Activated naive CD4-positive, alpha-beta T cell treated with anti-CD3 and anti-CD28 coated beads for 36 hours (primary cell): ENCODE data around the gene SYK. TPM values are rescaled to one million over a fixed set of nuclear protein-coding genes. Genes with fewer than 3 reads are reported as not detected.
"Not testable (repeated sequence)": the region's sequence is repeated elsewhere in the genome, so short reads cannot be mapped to it uniquely, and the experiment has no call there.

Experiments used
- CTCF ChIA-PET: fragments of 350-600 bp; sonication (Branson Sonifier 250); formaldehyde crosslinking; loops from one replicate; lab custom pipeline; 2021; ENCODE audit warnings: antibody characterized with exemption; lab: Charles Lee
- DNase-seq: peaks from one replicate; pipeline ENCODE4 v3.0.0-alpha.2; 2020
- H3K27ac Mint-ChIP-seq: one replicate; pipeline ENCODE4 v1.8.0; 2021; ENCODE audit warnings: mild to moderate bottlenecking, mixed read lengths
- H3K27me3 Mint-ChIP-seq: one replicate; pipeline ENCODE4 v1.8.0; 2021; ENCODE audit warnings: low read depth, mixed read lengths
- H3K36me3 Mint-ChIP-seq: one replicate; pipeline ENCODE4 v1.8.0; 2021; ENCODE audit warnings: low read depth, mixed read lengths
- H3K4me1 Mint-ChIP-seq: one replicate; pipeline ENCODE4 v1.8.0; 2021; ENCODE audit warnings: low read depth, mixed read lengths
- H3K4me3 Mint-ChIP-seq: one replicate; pipeline ENCODE4 v1.8.0; 2021; ENCODE audit warnings: mild to moderate bottlenecking, moderate library complexity, mixed read lengths
- H3K9me3 Mint-ChIP-seq: one replicate; pipeline ENCODE4 v1.8.0; 2021; ENCODE audit warnings: mixed read lengths
- intact Hi-C: fragments of 100-400 bp; cut with micrococcal nuclease; formaldehyde crosslinking; loops from one replicate; pipeline ENCODE4 v1.15.1; 2023
- total RNA-seq, 2 experiments: library from RNA; stranded (reverse); gene quantifications; one replicate each; pipeline ENCODE4 v1.2.3, GENCODE V29; 2021

SYK gene
- total RNA-seq, 2 experiments from 2014 or later: 0.07 to 0.19 TPM

DNA sequence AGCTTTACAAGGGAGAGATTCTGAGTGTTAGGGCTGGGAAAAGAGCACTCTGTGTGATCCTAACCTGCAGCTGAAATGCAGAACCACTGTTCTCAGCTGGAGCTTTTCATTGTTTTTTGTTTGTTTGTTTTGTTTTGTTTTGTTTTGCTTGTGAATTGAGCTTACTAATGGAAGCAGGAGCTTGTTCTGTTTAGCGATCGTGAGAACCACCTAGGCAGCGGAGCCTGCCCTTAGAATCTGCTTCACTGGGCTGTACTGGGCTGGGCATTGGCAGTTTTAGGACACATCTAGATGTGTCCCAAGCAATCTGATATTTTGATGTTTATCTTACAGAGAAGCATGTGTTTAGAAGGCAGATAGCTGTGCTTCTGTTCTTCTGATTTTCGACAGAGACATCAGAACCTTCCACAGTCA, 14.3 kb downstream of the SYK start:
- Mint-ChIP-seq H3K36me3 (no peaks in the 10 kb centered on the region), H3K4me1 (peaks cover 17% of the 10 kb centered on the region), H3K27me3 (no peaks in the 10 kb centered on the region), H3K27ac (no peak overlapping the region), H3K4me3 (no peak overlapping the region), H3K9me3 (peaks cover 2% of the 10 kb centered on the region)
- intact Hi-C loops: no loop called here
- no peak for DNase-seq
- CTCF ChIA-PET: interaction anchor here (0.6 kb wide), 1 partner anchor 287 kb away, joined by 3 read pairs; no protein-coding TSS in a partner anchor

DNA sequence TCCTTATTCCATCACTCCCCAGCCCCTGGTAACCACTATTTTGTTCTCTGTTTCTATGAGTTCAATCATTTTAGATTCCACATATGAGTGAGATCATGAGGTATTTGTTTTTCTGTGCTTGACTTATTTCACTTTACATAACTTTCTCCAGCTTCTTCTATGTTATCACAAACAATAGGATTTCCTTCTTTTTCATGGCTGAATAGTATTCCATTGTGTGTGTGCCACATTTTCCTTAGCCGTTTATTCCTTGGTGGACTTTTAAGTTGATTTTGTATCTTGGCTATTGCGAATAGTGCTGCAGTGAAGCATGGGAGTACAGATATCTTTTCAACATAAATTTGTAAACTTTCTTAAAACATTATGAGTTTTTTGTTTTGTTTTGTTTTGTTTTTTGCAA, 15.1 kb downstream of the SYK start:
- peaks cover 17% of the 10 kb centered on the region for H3K4me1 Mint-ChIP-seq
- no peak overlapping the region for H3K4me3 Mint-ChIP-seq
- peaks cover 2% of the 10 kb centered on the region for H3K27me3 Mint-ChIP-seq
- intact Hi-C loops: no loop called here
- H3K27ac Mint-ChIP-seq: no peak overlapping the region
- H3K36me3 Mint-ChIP-seq: no peaks in the 10 kb centered on the region
- DNase-seq: no peak
- CTCF ChIA-PET: no interaction called here
- H3K9me3 Mint-ChIP-seq: peaks cover 2% of the 10 kb centered on the region

GRCh38 chr9:90818279-90818678, 16.7 kb downstream of the SYK start:
- intact Hi-C loops: no loop called here
- H3K4me1 Mint-ChIP-seq: peaks cover 17% of the 10 kb centered on the region
- peaks cover 3% of the 10 kb centered on the region for H3K27me3 Mint-ChIP-seq
- H3K36me3 Mint-ChIP-seq: no peaks in the 10 kb centered on the region
- H3K9me3 Mint-ChIP-seq: peaks cover 2% of the 10 kb centered on the region
- CTCF ChIA-PET: no interaction called here
- no peak overlapping the region for H3K4me3 Mint-ChIP-seq
- H3K27ac Mint-ChIP-seq: no peak overlapping the region
- no peak for DNase-seq

DNA sequence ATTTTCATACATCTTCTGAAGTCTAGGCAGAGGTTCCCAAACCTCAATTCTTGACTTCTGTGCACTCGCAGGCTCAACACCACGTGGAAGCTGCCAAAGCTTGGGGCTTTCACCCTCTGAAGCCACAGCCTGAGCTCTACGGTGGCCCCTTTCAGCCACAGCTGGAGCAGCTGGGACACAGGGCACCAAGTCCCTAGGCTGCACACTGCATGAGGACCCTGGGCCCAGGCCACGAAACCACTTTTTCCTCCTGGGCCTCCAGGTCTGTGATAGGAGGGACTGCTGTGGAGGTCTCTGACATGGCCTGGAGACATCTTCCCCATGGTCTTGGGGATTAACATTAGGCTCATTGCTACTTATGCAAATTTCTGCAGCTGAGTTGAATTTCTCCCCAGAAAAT, 18.8 kb downstream of the SYK start:
- H3K4me1 Mint-ChIP-seq, H3K27ac Mint-ChIP-seq, CTCF ChIA-PET, H3K4me3 Mint-ChIP-seq, H3K36me3 Mint-ChIP-seq, H3K9me3 Mint-ChIP-seq, intact Hi-C loops, H3K27me3 Mint-ChIP-seq, DNase-seq: not testable (repeated sequence)

DNA sequence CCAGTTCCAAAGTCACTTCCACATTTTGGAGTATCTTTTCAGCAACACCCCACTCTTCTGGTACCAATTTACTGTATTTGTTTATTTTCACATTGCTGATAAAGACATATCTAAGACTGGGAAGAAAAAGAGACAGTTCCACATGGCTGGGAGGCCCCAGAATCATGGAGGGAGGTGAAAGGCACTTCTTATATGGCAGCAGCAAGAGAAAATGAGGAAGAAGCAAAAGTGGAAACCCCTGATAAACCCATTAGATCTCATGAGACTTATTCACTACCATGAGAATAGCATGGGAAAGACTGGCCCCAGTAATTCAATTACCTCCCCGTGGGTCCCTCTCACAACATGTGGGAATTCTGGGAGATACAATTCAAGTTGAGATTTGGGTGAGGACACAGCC, 19.6 kb downstream of the SYK start:
- H3K4me3 Mint-ChIP-seq, intact Hi-C loops, H3K4me1 Mint-ChIP-seq, H3K27me3 Mint-ChIP-seq, H3K9me3 Mint-ChIP-seq, CTCF ChIA-PET, H3K36me3 Mint-ChIP-seq, H3K27ac Mint-ChIP-seq, DNase-seq: not testable (repeated sequence)

GRCh38 chr9:90821697-90822096, 20.1 kb downstream of the SYK start:
- CTCF ChIA-PET: no interaction called here
- H3K36me3 Mint-ChIP-seq: no peaks in the 10 kb centered on the region
- intact Hi-C loops: no loop called here
- no peak overlapping the region for H3K4me3 Mint-ChIP-seq
- H3K27ac Mint-ChIP-seq: no peak overlapping the region
- DNase-seq: no peak
- H3K27me3 Mint-ChIP-seq: peaks cover 5% of the 10 kb centered on the region
- H3K4me1 Mint-ChIP-seq: no peaks in the 10 kb centered on the region
- no peaks in the 10 kb centered on the region for H3K9me3 Mint-ChIP-seq

DNA sequence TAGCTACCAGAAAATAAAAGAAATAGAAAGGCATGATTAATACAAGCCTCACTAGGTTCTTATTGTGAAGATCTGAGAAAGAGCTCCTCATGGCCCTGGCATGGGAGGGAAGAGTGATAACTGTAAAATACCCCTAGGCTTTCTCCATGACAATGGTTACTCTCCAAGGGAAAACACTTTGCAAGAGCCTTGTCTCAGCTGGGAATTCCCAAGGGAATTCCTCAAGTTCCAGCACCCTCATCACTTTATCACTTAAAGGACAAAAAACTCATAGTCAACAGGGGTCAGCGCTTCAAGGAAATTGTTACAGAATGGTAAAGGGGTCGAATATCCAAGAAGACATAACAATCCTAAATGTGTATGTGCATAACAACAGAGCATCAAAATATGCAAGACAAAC, 21.2 kb downstream of the SYK start:
- no peak overlapping the region for H3K4me3 Mint-ChIP-seq
- CTCF ChIA-PET: interaction anchor here (0.7 kb wide), 1 partner anchor 48 kb away, joined by 3 read pairs; no protein-coding TSS in a partner anchor

GRCh38 chr9:90825586-90825985, 24.0 kb downstream of the SYK start:
- CTCF ChIA-PET: interaction anchor here (0.6 kb wide), 2 partner anchors 13 to 15 kb away, joined by 3 read pairs; no protein-coding TSS in a partner anchor
- H3K27ac Mint-ChIP-seq: no peak overlapping the region
- DNase-seq: no peak

More for the DNA sequence above, 21.2 kb downstream of the SYK start:
- DNase-seq: no peak
- intact Hi-C loops: no loop called here
- Mint-ChIP-seq H3K27me3 (peaks cover 8% of the 10 kb centered on the region), H3K9me3 (no peaks in the 10 kb centered on the region), H3K36me3 (no peaks in the 10 kb centered on the region), H3K4me1 (no peaks in the 10 kb centered on the region), H3K27ac (no peak overlapping the region)

GRCh38 chr9:90826326-90827020, 24.9 kb downstream of the SYK start:
- Mint-ChIP-seq H3K9me3 (no peaks in the 10 kb centered on the region), H3K27ac (no peak overlapping the region), H3K36me3 (no peaks in the 10 kb centered on the region), H3K4me3 (no peak overlapping the region), H3K4me1 (no peaks in the 10 kb centered on the region), H3K27me3 (peaks cover 15% of the 10 kb centered on the region)
- CTCF ChIA-PET: interaction anchor here (0.6 to 0.8 kb wide), 3 partner anchors 12 to 15 kb away, joined by 3 read pairs; no protein-coding TSS in a partner anchor
- intact Hi-C loops: no loop called here
- no peak for DNase-seq

More at GRCh38 chr9:90825586-90825985, 24.0 kb downstream of the SYK start:
- no peaks in the 10 kb centered on the region for H3K36me3 Mint-ChIP-seq
- peaks cover 12% of the 10 kb centered on the region for H3K27me3 Mint-ChIP-seq
- no peak overlapping the region for H3K4me3 Mint-ChIP-seq
- H3K9me3 Mint-ChIP-seq: no peaks in the 10 kb centered on the region
- no peaks in the 10 kb centered on the region for H3K4me1 Mint-ChIP-seq
- intact Hi-C loops: no loop called here

- CTCF ChIA-PET: interaction anchor here (0.8 kb wide), 1 partner anchor 12 kb away, joined by 3 read pairs; no protein-coding TSS in a partner anchor
- Mint-ChIP-seq H3K4me3 (no peak overlapping the region), H3K27me3 (peaks cover 12% of the 10 kb centered on the region), H3K9me3 (no peaks in the 10 kb centered on the region), H3K4me1 (no peaks in the 10 kb centered on the region), H3K27ac (no peak overlapping the region), H3K36me3 (no peaks in the 10 kb centered on the region)
- intact Hi-C loops: no loop called here
- DNase-seq: no peak
Measured at GRCh38 chr9:90827181-90827871, 25.7 kb downstream of the SYK start.

DNA sequence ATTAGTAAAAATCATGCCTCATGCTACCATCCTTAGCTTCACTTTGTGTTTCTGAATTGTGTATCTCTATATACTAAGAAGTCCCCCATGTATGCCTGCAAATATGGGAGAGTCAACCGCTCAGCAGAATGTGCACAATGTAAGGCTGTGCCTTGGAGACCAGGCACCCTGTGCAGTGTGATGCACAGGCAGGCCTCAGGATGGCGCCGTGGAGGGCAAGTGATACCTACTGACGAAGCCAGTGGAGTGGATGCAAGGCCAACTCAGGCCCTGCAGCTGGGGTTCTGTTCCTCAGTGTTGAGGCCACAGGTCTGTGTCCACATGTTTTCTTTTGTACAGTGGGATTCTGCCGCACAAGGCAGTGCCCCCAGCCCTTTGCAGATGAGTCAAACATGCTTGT, 28.4 kb downstream of the SYK start:
- H3K27me3 Mint-ChIP-seq: peaks cover 10% of the 10 kb centered on the region
- no peak overlapping the region for H3K4me3 Mint-ChIP-seq
- no peaks in the 10 kb centered on the region for H3K4me1 Mint-ChIP-seq
- no peak overlapping the region for H3K27ac Mint-ChIP-seq
- CTCF ChIA-PET: no interaction called here
- no peaks in the 10 kb centered on the region for H3K36me3 Mint-ChIP-seq
- no peaks in the 10 kb centered on the region for H3K9me3 Mint-ChIP-seq
- intact Hi-C loops: no loop called here
- no peak for DNase-seq

DNA sequence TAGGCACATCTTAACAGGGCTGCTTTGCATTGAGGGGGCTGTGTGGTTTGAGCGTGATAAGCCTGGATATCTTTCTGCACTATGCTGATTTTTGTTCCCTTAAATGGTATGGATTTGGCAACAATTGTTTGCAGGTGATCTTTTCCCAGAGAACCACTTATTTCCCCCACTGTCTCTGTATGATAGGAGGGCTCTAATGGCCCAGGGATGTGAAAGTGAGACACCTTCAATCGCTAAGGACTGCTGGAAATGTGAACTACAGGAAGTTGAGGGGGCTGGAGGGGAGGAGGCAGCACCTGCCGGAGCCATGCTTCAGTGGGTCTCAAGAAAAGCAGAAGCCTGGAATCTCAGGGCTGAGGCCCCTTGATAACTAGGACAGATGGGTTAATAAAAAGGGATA, 29.4 kb downstream of the SYK start:
- peaks cover 10% of the 10 kb centered on the region for H3K27me3 Mint-ChIP-seq
- no peaks in the 10 kb centered on the region for H3K9me3 Mint-ChIP-seq
- no peaks in the 10 kb centered on the region for H3K4me1 Mint-ChIP-seq
- H3K36me3 Mint-ChIP-seq: no peaks in the 10 kb centered on the region
- intact Hi-C loops: no loop called here
- H3K27ac Mint-ChIP-seq: no peak overlapping the region
- CTCF ChIA-PET: no interaction called here
- DNase-seq: no peak
- H3K4me3 Mint-ChIP-seq: no peak overlapping the region

GRCh38 chr9:90832261-90832660, 30.6 kb downstream of the SYK start:
- DNase-seq: no peak
- H3K27me3 Mint-ChIP-seq: peaks cover 10% of the 10 kb centered on the region
- intact Hi-C loops: no loop called here
- H3K36me3 Mint-ChIP-seq: no peaks in the 10 kb centered on the region
- CTCF ChIA-PET: no interaction called here
- no peak overlapping the region for H3K27ac Mint-ChIP-seq
- no peaks in the 10 kb centered on the region for H3K9me3 Mint-ChIP-seq
- no peaks in the 10 kb centered on the region for H3K4me1 Mint-ChIP-seq
- H3K4me3 Mint-ChIP-seq: no peak overlapping the region
